ENCODE data around the gene SARM1.

DNA sequence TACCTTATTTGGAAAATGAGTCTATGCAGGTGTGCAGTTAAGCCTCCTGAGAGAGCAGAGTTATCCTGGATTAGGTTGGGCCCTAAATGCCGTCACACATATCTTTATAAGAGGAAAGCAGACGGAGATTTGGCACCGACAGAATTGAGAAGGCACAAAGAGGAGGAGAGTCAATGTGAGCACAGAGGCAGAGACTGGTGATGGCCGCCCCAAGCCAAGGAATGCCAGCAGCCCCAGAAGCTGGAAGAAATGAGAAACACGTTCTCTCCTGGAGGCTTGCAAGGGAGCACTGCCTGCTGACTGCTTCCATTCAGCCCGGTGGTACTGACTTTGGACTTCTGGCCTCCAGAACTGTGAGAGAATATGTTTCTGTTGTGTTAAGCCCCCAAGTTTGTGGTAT lies 31.4 kb downstream of the SARM1 start:
- TF ChIP-seq PPARA (CRISPR knock-in tag; IDR thresholded peaks at IDR 0.05; ENCODE audit: borderline replicate concordance): no peak
- TF ChIP-seq CSRNP3 (CRISPR knock-in tag; IDR thresholded peaks at IDR 0.05): no peak
- TF ChIP-seq GLIS3 (CRISPR knock-in tag; IDR thresholded peaks at IDR 0.05): no peak

Data from SK-N-SH treated with all-trans-retinoic acid at 6 μM for 48 hours (cell line).